Stimulated activated CD8-positive, alpha-beta memory T cell treated with anti-CD3 and anti-CD28 coated beads, Interleukin-7, amount 100 ng/mL, for 48 hours (primary cell): ENCODE data around the gene FADS2.
A peak's percentile ranks its signal among the peaks of the same experiment; 100 is the strongest.

ENCODE experiments used
- DNase-seq, 2 donors: peaks; one replicate each; pipeline ENCODE4 v3.0.0-alpha.2; 2020; ENCODE audit warnings: low read depth in 1 of 2; ENCODE audit errors: extremely low read depth in 1 of 2

The FADS2 gene

DNA sequence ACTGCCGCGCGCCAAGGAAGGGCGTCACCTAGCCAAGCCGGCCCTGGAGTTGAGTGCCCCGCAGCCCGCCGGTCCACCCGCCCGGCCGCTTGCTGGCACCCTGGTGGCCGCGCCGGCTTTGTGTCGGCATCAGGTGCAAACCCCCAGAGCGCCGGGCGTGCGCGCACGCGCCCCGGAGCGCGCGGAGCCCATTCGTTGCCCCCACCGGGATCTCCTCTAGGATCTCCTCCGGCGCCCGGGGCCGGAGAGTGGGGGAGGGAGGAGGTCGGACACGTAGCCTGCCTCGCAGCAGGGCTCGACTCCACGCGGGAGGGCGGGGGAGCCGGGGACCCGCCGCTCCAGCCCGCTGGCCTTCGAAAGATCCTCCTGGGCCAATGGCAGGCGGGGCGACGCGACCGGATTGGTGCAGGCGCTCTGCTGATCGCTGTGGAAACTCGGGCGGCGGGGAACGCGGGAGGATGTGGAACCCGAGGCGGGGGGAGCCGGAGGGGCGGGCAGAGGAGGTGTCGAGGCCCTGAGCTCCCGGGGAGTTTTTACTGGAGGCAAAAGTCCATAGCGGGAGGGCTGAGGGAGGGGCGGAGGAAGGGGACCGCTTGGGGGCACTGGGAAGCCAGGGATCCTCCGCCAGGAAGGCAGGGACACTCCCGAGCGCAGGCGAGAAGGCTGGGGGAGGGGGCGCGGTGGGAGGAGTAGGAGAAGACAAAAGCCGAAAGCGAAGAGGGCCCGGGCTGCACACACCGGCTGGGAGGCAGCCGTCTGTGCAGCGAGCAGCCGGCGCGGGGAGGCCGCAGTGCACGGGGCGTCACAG is at the start of gene FADS2:
Gene FADS2, plus strand, starts transcription at position 730 of the 808 bp plus-strand sequence. CDS start 91 bp downstream, outside the sequence.
- DNase-seq, result peak; percentile 66 to 72

DNA sequence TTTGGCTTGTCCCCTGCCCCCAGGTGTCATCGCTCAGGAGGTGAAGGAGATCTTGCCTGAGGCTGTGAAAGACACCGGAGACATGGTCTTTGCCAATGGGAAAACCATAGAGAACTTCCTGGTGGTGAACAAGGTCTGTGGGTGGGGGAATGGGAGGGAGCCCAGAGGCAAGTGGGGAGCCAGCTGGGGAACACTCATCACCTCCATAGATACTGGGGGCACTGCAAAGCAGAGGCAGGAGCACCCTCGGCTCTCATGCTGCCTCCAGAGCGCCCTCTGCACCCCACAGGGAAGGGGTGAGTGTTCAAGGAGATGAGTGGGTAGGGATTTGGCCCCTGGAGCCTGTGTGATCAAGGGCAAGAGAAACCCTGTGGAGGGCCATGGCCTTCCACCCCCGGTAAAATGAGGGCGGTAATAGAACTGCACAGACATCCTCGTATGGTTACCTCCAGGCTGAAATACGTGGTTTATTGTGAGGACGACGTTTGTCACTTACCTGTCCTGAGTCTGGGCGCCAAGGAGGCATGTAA is 49.7 kb upstream of the FADS2 start:
- no peak for DNase-seq

DNA sequence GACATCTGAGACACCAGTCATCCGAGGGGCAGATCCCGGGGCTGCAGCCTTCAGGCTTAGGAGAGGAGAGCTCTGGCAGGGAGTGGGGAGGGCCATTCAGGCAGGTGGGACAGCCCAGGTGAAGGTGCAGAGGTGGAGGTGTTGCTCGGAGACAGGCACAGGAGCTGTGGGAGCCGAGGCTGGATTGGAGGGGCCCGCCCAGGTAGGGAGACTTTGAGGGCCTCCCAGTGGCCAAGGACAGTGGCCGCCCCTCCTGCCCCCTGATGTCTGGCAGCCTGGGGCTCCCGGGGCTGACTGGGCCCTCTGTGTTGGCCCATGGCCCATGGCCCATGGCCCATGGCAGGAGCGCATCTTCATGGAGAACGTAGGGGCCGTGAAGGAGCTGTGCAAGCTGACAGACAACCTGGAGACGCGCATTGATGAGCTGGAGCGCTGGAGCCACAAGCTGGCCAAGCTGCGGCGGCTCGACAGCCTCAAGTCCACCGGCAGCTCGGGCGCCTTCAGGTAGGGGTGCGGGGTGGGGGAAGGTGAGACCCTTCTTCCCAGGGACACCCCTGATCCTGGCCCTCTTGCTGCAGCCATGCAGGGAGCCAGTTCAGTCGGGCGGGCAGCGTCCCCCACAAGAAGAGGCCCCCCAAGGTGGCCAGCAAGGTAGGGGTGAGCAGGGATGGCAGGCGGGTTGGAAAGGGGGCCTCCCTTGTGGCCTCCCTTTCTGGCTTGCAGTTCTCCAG is 49.0 kb upstream of the FADS2 start:
- DNase-seq, result no peak

DNA sequence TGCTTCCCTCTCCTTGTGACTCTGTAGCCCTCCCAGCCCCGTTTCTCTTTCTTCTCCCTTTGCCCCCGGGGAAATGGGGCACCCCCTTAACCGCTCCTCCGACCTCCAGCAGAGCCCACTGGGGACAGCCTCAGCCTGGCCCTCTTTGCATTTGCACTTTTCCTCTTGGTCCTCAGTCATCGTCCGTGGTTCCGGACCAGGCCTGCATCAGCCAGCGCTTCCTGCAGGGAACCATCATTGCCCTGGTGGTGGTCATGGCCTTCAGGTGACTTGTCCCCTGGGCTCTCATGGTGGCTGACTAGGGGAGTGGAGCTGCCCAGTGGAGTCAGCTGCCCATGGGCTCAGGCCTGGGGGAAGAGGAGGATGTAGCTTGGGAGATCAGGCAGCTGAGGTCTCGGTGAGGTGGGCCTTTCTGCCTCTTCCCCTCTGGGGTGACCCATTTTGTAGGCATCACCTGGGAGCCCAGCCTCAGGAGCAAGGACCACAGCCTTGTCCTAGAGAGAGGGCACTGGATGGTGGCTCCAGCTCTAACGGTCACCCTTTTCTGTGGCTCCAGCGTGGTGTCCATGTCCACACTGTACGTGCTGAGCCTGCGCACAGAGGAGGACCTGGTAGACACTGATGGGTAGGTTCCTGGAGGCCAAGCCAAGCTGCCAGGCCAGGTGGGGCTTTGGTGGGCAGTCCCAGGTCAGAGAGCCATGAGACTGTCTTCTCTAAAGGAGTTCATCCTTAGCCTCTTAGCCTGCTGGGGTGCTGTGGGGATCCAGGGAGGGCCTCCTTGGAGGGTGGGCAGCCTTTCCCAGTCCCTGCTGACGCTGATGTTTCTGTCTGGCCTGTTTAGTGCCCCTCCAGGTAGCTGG is 48.2 kb upstream of the FADS2 start:
- DNase-seq, result no peak

DNA sequence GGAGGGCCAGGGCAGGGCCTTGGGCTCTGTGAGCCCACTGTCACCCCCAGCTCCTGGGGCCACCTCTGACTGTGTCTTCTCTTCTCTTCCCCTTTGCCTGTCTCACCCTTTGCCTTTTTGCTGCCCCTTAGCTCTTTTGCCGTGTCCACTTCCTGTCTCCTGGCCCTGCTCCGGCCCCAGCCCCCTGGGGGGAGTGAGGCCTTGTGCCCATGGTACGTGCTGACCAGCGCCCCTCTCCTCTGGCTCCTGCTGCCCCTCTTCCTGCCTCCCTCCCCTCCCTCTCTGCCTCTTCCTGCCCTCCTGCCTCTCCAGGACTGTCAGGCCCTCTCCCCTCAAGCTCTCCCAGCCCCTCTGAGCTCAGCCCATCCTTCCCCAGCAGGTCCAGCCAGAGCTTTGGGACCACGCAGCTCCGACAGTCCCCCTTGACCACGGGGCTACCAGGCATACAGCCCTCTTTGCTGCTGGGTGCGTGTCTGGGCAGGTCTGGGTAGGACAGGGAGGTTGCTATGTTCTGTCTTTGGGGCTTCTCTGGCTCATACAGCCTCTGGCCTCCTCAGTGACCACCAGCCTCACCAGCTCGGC is 47.4 kb upstream of the FADS2 start:
- no peak for DNase-seq

DNA sequence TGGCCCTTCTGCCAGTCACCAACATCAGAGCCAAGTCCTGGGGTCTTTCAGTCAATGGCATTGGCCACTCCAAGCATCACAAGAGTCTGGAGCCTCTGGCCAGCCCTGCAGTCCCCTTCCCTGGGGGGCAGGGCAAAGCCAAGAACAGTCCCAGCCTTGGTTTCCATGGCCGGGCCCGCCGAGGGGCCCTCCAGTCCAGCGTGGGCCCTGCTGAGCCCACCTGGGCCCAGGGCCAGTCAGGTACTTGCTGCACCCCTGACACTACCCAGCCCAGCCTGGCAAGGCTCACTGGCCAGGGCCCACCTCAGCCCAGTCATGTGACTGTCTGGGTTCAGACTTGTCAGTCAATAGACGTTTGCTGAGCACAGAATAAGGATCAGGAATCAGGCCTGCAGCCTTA is 46.5 kb upstream of the FADS2 start:
- DNase-seq, result no peak

DNA sequence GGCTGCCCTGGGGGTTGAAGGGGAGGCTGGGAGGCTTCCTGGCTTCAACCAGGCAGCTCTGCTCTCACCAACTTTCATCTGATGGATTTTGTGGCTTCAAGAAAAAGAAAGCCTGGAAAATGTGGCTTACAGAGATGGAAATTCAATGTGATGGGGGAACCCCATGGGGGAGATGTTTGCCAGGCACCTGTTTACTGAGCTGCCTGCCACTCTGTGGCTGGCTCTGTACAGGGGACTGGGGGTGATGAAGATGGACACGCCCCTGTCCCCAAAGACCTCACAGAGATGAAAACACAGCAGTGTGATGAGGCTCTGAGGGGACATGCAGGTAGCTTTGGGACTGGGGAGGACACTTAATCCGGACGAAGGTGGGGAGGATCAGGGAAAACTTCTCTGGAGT is 45.8 kb upstream of the FADS2 start:
- no peak for DNase-seq

DNA sequence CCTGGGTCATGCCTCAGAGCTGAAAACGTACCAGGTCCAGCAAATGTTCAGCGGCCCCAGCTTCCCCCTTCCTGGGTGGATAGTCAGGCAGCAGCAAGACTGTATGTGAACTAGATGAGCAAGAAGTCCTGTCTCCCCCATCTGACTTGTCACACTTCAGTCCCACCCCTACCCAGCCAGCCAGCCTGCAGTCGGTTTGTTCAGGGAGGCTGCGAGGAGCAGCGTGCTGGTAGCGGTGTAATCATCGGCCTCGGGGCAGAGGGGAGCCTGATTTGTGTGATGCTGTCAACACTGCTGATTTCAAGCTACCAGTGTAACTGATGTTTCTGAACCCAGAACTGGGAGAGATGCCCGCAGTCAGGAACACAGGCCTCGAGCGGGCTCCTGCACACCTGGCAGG is 45.3 kb upstream of the FADS2 start:
- no peak for DNase-seq

DNA sequence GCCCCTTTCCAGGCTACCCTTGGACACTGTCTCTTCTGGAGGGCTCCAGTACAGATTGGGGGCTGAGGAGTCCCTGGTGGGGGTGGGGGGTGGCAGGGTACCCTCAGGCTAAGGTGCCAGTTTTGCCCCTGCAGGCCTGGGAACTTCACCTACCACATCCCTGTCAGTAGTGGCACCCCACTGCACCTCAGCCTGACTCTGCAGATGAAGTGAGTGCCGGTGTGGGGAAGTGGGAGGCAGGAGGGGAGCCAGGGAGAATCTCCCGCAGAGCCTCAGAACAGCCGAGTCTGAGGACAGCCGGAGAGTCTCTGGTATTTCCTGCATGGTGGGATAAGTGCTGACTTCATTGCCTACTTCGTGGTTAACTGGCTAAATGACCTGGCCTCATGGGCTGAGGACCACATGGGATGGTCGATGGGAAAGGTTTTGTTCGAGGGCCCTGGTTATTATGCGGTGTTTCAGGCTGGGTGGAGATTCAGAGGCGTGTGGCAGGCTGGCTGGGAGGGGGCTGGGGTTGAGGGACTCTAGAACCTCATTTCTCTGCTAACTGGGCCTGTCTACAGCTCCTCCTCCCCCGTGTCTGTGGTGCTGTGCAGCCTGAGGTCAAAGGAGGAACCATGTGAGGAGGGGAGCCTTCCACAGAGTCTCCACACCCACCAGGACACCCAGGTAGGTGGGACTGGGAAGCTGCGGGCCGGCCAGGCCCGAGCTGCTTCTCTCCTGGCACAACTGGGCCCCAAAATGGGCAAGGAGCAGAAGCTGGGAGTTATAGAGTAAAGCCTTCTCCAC is 44.2 kb upstream of the FADS2 start:
- DNase-seq, result no peak

DNA sequence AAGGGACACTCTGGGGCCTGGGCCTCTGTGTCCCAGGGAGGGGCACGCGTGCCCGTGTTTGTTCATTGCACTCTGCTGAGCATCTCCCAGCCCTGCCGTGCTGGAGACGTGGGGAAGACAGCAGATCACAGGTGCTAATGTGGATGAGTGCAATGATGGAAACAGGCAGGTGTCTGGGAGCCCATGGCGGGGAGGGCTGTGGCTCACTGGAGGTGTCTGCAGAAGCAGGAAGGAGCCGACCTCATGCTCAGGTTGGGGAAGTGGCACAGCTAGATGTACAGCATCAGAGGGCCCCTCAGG is 43.6 kb upstream of the FADS2 start:
- DNase-seq, result no peak

DNA sequence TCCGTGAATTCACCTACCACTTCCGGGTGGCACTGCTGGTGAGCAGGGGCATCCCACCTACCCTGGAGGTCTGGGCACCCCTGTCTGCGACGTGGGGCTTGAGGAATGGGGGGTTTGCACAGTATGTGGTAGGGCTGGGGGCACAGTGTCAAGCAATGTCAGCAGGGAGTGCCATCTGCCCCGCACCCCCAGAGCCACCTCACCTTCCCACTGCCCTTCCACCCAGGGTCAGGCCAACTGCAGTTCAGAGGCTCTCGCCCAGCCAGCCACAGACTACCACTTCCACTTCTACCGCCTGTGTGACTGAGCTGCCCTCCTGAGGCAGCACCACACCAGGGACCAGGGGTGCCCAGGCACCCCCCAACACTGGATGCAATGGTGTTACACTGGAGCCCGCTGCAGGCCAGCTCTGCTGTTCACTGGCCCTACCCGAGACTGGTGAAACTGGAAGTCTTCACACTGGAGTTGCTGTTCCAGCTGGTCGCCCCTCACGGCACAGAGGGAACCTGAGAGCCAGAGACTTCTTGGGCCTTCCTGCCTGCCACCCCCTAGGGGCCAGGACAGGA is 42.2 kb upstream of the FADS2 start:
- DNase-seq, result no peak

DNA sequence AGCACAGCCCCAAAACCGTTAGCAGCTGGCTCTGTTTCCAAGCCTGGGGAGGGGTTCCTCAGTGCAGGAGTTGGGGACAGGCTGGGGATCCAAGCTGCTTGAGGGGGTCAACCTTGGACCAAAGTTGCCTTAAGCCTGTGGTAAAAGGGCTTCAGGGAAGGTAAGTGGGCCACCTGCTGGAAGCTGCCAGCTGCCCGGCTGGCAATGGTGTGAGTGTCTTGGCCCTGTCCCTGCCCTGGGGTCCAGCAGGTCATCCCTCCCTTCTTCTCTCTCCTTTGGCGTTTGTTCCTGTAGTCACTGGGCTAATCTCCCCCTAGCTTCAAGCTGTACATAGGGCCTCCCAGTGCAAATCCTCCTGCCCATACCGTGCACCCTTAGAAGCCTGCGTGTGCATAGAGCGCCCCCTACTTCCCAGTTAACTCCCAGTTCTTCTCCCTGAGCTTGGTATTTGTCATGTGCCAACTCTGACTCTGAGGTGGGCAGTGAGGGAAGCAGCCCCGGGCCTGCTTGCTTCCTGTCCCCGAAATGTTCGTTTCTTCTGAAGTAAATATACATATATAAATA is 40.1 kb upstream of the FADS2 start:
- no peak for DNase-seq

DNA sequence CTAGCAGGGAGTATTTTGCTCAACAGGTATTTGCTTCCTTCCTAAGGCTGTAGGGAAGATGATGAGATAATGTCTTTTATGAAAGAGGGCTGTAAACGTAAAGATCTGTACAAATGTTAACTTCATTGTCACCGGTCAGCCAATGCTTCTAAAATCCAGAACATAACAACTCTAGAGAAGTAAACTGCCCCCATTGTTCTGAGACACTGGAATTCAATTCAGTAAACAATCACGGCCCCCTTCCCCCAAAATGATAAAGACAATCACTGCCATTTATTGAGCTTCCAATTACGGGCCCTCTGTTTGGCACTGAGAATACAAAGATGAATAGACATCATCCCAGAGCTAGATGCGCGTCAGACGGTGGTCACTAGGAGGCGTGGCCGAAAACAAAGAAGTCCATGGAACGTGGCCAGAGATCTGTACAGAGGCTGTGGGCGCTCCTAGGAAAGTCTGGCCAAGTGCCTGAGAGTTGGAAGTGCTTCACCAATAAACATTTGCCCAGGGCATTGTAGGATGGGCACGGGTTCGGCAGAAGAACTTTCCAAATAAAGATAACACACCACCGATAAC is 36.3 kb upstream of the FADS2 start:
- peak in 1 of 2 donors; percentile 46 for DNase-seq

DNA sequence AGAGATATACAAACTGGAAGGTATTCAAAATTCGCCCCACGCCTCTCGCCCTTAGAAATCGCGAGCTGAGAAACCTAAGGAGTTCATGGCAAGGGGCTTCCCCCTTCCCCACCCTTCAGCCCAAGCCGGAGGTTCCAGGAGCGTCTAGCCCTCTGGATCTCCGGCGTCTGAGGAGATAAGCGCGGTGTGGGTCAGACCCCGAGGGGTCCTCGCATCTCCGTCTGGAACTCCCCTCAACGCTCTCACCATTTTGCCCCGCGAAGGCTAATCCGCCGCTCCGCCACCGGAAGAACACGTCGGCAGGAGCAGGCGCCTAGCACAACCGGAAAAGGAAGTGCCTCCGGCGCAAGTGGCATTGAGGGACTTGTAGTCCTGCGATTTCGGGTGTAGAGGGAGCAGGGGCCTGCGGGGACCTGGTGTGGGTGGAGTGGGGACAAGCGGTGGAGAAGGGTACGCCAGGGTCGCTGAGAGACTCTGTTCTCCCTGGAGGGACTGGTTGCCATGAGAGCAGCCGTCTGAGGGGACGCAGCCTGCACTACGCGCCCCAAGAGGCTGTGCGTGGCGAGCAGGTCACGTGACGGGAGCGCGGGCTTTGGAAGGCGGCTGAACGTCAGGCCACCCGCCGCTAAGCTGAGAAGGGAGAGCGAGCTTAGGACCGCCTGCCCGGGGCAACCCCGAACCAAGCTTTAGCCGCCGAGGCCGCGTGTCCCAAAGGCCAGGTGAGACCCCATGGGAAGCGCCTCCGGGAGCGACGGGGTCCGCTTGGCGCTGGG is 35.6 kb upstream of the FADS2 start, which contains the start of the genes FEN1 and TMEM258:
Gene FEN1, plus strand, starts transcription at position 602 of the 773 bp plus-strand sequence. CDS start 2,451 bp downstream, outside the sequence.
Gene TMEM258, minus strand, starts transcription at position 290 of the 773 bp plus-strand sequence. Its CDS starts 41 bp downstream, at position 249.
- DNase-seq, result peak; percentile 70 to 81

DNA sequence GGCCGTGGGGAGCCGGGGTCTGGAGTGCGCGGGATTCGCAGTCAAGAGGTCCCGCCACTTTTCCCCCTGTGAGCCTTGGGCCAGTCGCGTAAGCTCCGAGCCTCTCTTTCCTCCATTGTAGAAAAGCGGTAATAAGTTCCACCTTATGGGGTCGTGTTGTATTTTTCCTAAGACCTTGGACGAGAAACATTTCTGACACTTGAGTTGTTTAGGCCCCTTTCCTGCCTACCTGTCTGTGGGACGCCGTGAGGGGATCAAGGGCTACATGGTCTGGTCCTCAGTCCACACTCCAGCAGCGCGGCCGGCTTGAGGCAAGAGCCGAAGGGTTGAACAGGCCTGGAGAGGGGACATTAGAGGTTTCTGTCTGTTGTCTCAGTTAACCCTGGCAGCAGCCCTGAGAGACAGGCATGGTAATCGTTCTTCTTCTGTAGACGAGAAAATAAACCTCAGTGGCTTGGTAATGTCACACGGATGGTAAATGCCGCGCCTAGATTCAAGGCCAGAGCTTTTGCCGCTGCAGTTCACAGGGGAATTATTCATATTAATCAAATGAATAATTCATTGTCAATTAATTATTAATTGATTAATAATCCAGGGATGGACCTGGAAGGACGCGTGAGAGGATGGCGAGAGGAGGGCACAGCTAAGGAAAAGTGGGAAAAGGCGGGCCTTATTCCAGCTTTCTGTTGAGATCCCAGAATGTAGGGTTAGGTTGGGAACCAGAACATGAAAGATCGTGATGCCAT is 34.8 kb upstream of the FADS2 start:
- no peak for DNase-seq

DNA sequence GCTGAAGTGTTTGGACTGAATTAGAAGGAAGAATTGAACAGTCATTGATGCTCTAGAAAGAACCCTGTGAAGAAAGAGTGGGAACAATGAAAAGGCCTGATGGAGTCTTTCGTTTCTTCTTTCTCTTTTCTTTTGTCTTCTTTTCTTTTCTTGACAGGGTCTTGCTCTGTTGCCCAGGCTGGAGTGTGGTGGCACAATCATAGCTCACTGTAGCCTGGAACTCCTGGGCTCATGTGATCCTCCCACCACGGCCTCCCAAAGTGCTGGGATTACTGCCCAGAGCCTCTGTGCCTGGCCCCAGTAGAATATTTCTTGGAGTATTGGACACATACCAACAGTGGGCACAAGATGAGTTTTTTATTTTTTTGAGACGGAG is 34.3 kb upstream of the FADS2 start:
- no peak for DNase-seq

DNA sequence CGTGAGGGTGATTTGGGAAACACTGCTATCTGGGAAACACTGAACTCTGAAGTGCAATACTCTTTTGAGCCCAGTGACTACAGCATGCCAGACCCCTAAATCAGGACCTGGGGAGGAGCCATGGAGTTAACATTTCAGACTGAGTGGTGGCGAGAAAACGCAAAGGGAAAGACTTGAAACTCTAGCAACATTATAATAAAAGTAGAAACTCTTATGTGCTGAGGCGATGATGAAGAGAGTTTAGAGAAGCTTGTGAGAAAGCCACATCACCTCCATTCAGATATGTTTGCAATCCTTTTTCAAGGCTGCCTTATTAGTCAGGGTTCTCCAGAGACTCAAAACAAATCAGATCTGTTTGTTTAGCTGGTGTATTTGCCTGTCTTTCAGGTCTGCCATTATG is 33.5 kb upstream of the FADS2 start:
- DNase-seq, result no peak
